Motor neuron (in vitro differentiated cells): ENCODE measurements around the gene UIMC1. TPM values are rescaled to one million over a fixed set of nuclear protein-coding genes. Genes with fewer than 3 reads are reported as not detected.
"Not testable (repeated sequence)": the region's sequence is repeated elsewhere in the genome, so short reads cannot be mapped to it uniquely, and the experiment has no call there.

Experiments
- ATAC-seq, 8 experiments: fragments of 200-7000 bp; cut with Tn5 transposase; replicated peaks in 6 of 8; 2 replicates each; pipeline ENCODE4 v1.8.0; 2021; ENCODE audit warnings: mild to moderate bottlenecking in 8 of 8, moderate library complexity in 8 of 8
- H3K27ac ChIP-seq, 2 donors: fragments of 250-450 bp; sonication (Bioruptor Pico); 2 replicates each; pipeline ENCODE4 v1.9.0; 2021; ENCODE audit warnings: antibody characterized with exemption in 2 of 2, mild to moderate bottlenecking in 2 of 2, moderate library complexity in 1 of 2
- H3K4me1 ChIP-seq, 2 donors: fragments of 250-450 bp; sonication (Bioruptor Pico); replicated peaks in 1 of 2; 2 replicates each; pipeline ENCODE4 v1.6.1; 2021; ENCODE audit warnings: antibody characterized with exemption in 2 of 2, mild to moderate bottlenecking in 2 of 2, moderate library complexity in 1 of 2
- H3K4me3 ChIP-seq, 5 donors: fragments of 250-450 bp; sonication (Bioruptor Pico); 2 replicates each; pipeline ENCODE4 v1.9.0; 2021; ENCODE audit warnings: antibody characterized with exemption in 5 of 5, mild to moderate bottlenecking in 5 of 5, moderate library complexity in 4 of 5
- WGBS, 10 experiments: fragments of 450-650 bp; shearing (Covaris generic); methylation state at CpG; one replicate each; pipeline ENCODE4 v1.0.0; 2022; 5-methylcytosine and 5-hydroxymethylcytosine counted together
- in situ Hi-C, 9 experiments: fragments of 400-800 bp; cut with MboI; loops; one replicate each; pipeline ENCODE4 v1.15.0; 2021; ENCODE audit warnings: low sequenced_read_pairs in 9 of 9, low pct_unique_long_range_greater_than_20kb in 2 of 9; ENCODE audit not compliant: unreplicated experiment in 9 of 9
- total RNA-seq, 8 experiments: library from RNA; unstranded; fragments of 300-600 nt; gene quantifications; 2 replicates each; pipeline versions ENCODE4 v1.2.3 to v1.2.4, GENCODE V29; 2022

The UIMC1 gene
- total RNA-seq, 8 experiments from 2014 or later: 28.4 to 47.1 (median 36.0) TPM

- ATAC-seq, H3K4me1 ChIP-seq, in situ Hi-C loops, H3K27ac ChIP-seq, H3K4me3 ChIP-seq: not testable (repeated sequence)
These were observed 7.1 kb downstream of the UIMC1 start for GRCh38 chr5:176999526-176999925.

DNA sequence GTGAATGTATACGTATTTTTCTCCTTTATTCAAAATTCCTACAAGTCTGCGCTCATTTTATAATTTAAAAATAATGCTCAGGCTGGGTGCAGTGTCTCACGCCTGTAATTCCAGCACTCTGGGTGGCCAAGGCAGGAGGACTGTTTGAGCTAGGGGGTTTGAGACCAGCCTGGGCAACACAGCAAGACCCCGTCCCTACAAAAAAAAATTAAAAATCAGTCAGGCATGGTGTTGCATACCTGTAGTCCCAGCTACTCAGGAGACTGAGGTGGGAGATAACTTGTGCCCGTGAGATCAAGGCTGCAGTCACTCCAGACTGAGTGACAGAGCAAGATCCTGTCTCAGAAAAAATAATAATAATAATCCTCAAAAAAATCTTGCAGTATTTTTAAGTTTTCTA is 7.8 kb downstream of the UIMC1 start:
- H3K4me3 ChIP-seq: no peak overlapping the region
- H3K4me1 ChIP-seq: peaks cover under 1 to 5% of the 10 kb centered on the region in 2 donors
- in situ Hi-C loops: no loop called here
- no peak for ATAC-seq
- H3K27ac ChIP-seq: no peak overlapping the region
- 80 to 100% (median 100%) methylated on average over 1 to 5 of the region's 5 CpGs; no CpG with 5 or more reads in 1 of the 10 experiments for WGBS, 10 experiments

GRCh38 chr5:176996780-176997179 is 9.8 kb downstream of the UIMC1 start:
- Histone ChIP-seq H3K4me1 (no peaks in the 10 kb centered on the region), H3K27ac (no peak overlapping the region), H3K4me3 (no peak overlapping the region)
- WGBS, 10 experiments: 89 to 100% (median 99%) methylated on average over 1 to 5 of the region's 5 CpGs; no CpG with 5 or more reads in 2 of the 10 experiments
- in situ Hi-C loops: no loop called here
- ATAC-seq: no peak

- ATAC-seq: peak in 2 of 8 experiments; percentile 45 to 52
- Histone ChIP-seq H3K27ac (no peak overlapping the region), H3K4me3 (no peak overlapping the region), H3K4me1 (no peaks in the 10 kb centered on the region)
- in situ Hi-C loops: no loop called here
- WGBS, 10 experiments: 21 to 94% (median 63%) methylated on average over 1 to 4 of the region's 4 CpGs; no CpG with 5 or more reads in 1 of the 10 experiments
These were observed 10.4 kb downstream of the UIMC1 start for GRCh38 chr5:176995896-176996767.

DNA sequence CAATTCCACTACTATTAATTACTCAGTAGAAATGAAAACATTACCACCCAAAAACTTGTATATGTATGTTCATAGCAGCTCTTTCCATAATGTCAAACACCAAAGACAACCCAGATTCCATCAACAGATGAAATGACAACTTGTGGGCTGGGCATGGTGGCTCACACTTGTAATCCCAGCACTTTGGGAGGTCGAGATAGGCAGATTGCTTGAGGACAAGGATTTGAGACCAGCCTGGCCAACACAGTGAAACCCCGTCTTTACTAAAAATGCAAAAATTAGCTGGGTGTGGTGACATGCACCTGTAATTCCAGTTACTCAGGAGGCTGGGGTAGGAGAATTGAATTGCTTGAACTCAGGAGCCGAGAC is 11.5 kb downstream of the UIMC1 start:
- WGBS, 10 experiments: 84 to 100% (median 100%) methylated on average over 1 to 3 of the region's 3 CpGs; no CpG with 5 or more reads in 4 of the 10 experiments
- no peak for ATAC-seq
- peak overlapping the region in 1 of 2 donors; percentile 61 for H3K27ac ChIP-seq

GRCh38 chr5:176994460-176995121 is 12.0 kb downstream of the UIMC1 start:
- in situ Hi-C loops: no loop called here
- 77 to 100% (median 93%) methylated on average over 1 to 7 of the region's 7 CpGs; no CpG with 5 or more reads in 2 of the 10 experiments for WGBS, 10 experiments
- Histone ChIP-seq H3K27ac (peak overlapping the region in 1 of 2 donors; percentile 61), H3K4me3 (no peak overlapping the region), H3K4me1 (no peaks in the 10 kb centered on the region)
- peak in 6 of 8 experiments; percentile 18 to 96 (median 88) for ATAC-seq

More for the DNA sequence above, 11.5 kb downstream of the UIMC1 start:
- Histone ChIP-seq H3K4me1 (no peaks in the 10 kb centered on the region), H3K4me3 (no peak overlapping the region)
- in situ Hi-C loops: no loop called here

- 80 to 100% (median 100%) methylated on average over 1 to 2 of the region's 3 CpGs; no CpG with 5 or more reads in 1 of the 10 experiments for WGBS, 10 experiments
- in situ Hi-C loops, ATAC-seq, H3K4me3 ChIP-seq, H3K27ac ChIP-seq, H3K4me1 ChIP-seq: not testable (repeated sequence)
These were observed 13.5 kb downstream of the UIMC1 start for GRCh38 chr5:176993081-176993480.

- in situ Hi-C loops: no loop called here
- WGBS, 10 experiments: 80 to 100% (median 97%) methylated on average over 1 to 2 of the region's 3 CpGs; no CpG with 5 or more reads in 4 of the 10 experiments
- no peak overlapping the region for H3K4me3 ChIP-seq
- H3K4me1 ChIP-seq: no peaks in the 10 kb centered on the region
- no peak overlapping the region for H3K27ac ChIP-seq
- no peak for ATAC-seq
These were observed 19.0 kb downstream of the UIMC1 start for GRCh38 chr5:176987583-176987982.

- in situ Hi-C loops: no loop called here
- no peak for ATAC-seq
- no peaks in the 10 kb centered on the region for H3K4me1 ChIP-seq
- H3K27ac ChIP-seq: no peak overlapping the region
- WGBS, 10 experiments: 80 to 100% (median 100%) methylated on average over 1 of the region's 2 CpGs; no CpG with 5 or more reads in 4 of the 10 experiments
- no peak overlapping the region for H3K4me3 ChIP-seq
These were observed 20.3 kb downstream of the UIMC1 start for GRCh38 chr5:176986280-176986679.

DNA sequence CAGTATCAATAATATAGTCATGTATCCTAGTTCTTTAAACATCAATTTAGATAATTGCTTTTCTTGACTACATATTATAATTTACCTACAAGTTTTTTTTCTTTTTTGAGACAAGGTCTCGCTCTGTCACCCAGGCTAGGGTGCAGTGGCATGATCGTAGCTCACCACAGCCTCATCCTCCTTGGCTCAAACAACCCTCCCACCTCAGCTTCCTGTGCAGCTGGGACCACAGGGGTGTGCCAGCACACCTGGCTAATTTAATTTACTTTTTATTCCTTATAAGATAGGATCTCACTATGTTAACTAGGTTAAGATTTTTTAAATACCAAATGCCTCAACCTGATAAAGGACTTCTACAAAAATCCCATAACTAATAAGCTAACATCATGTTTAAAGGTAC is 21.1 kb downstream of the UIMC1 start:
- WGBS, 10 experiments: 79 to 100% (median 100%) methylated on average over 1 to 2 of the region's 2 CpGs; no CpG with 5 or more reads in 2 of the 10 experiments
- no peak overlapping the region for H3K27ac ChIP-seq
- in situ Hi-C loops: no loop called here
- no peaks in the 10 kb centered on the region for H3K4me1 ChIP-seq
- no peak for ATAC-seq
- H3K4me3 ChIP-seq: no peak overlapping the region

GRCh38 chr5:176984176-176984575 is 22.4 kb downstream of the UIMC1 start:
- H3K4me1 ChIP-seq, H3K4me3 ChIP-seq, ATAC-seq, H3K27ac ChIP-seq, in situ Hi-C loops: not testable (repeated sequence)
- no CpG with 5 or more reads among the region's 28 CpGs for WGBS, 10 experiments

DNA sequence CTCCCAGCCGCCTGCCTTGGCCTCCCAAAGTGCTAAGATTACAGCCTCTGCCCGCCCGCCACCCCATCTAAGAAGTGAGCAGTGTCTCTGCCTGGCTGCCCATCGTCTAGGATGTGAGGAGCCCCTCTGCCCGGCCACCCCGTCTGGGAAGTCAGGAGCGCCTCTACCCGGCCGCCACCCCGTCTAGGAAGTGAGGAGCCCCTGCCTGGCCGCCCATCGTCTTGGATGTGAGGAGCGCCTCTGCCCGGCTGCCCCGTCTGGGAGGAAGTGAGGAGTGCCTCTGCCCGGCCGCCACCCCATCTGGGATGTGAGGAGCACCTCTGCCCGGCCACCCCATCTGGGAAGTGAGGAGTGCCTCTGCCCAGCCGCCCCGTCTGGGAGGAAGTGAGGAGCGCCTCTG is 23.0 kb downstream of the UIMC1 start:
- ATAC-seq, in situ Hi-C loops, H3K4me3 ChIP-seq, H3K27ac ChIP-seq, H3K4me1 ChIP-seq: not testable (repeated sequence)
- WGBS, 10 experiments: no CpG with 5 or more reads among the region's 21 CpGs

DNA sequence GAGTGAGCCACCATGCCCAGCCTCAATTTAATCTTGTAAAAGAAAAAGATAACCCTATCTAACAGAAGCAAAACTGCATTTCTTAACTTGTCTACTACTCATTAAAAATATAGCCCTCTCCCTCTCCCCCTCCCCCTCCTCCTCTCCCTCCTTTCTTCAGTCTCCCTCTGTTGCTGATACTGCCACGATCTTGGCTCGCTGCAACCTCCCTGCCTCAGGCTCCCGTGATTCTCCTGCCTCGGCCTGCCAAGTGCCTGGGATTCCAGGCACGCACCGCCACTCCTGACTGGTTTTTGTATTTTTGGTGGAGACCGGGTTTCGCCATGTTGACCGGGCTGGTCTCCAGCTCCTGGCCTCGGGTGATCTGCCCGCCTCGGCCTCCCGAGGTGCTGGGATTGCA is 23.5 kb downstream of the UIMC1 start:
- 0% methylated on average over 1 of the region's 13 CpGs; no CpG with 5 or more reads in 9 of the 10 experiments for WGBS, 10 experiments
- ATAC-seq, H3K4me3 ChIP-seq, in situ Hi-C loops, H3K27ac ChIP-seq, H3K4me1 ChIP-seq: not testable (repeated sequence)
